Urothelium cell line (cell line): ENCODE results near the gene CLDN5.
A peak's percentile ranks its signal among the peaks of the same experiment; 100 is the strongest.

Source experiments
- DNase-seq: peaks from one replicate; pipeline ENCODE4 v3.0.0; 2011; ENCODE audit warnings: low spot score, mixed read lengths
- FAIRE-seq: peaks from 2 replicates; lab custom pipeline; 2011; peaks lifted over from hg19 to GRCh38; lab: Jason Lieb, UNC

The CLDN5 gene

GRCh38 chr22:19488285-19488684 lies 35.9 kb downstream of the CLDN5 start:
- no peak for FAIRE-seq
- DNase-seq, result no peak

GRCh38 chr22:19483481-19484244 lies 40.5 kb downstream of the CLDN5 start:
- DNase-seq, result no peak
- FAIRE-seq, result no peak

GRCh38 chr22:19482297-19482696 lies 41.9 kb downstream of the CLDN5 start:
- DNase-seq, result no peak
- no peak for FAIRE-seq

GRCh38 chr22:19480789-19481188 lies 43.4 kb downstream of the CLDN5 start:
- DNase-seq, result no peak
- peak; percentile 37 for FAIRE-seq

GRCh38 chr22:19480173-19480568 lies 44.0 kb downstream of the CLDN5 start:
- FAIRE-seq, result no peak

GRCh38 chr22:19479355-19480172 lies 44.6 kb downstream of the CLDN5 start, which contains the start of gene CDC45:
CDC45 (plus strand) TSS chr22:19479920; CDS start chr22:19479969, 49 bp downstream.
- FAIRE-seq (peak; percentile 98), DNase-seq (peak; percentile 99)

More at GRCh38 chr22:19480173-19480568, 44.0 kb downstream of the CLDN5 start:
- no peak for DNase-seq

GRCh38 chr22:19478901-19479354 lies 45.3 kb downstream of the CLDN5 start, which contains the start of gene UFD1:
UFD1 (minus strand) TSS chr22:19479193; CDS start chr22:19479085, 108 bp downstream.
- FAIRE-seq, result peak; percentile 74
- peak; percentile 93 for DNase-seq

GRCh38 chr22:19478045-19478900 lies 45.9 kb downstream of the CLDN5 start:
- FAIRE-seq, result no peak
- DNase-seq, result no peak

- FAIRE-seq (no peak), DNase-seq (no peak)
These were observed 46.7 kb downstream of the CLDN5 start for GRCh38 chr22:19477321-19478044.

- DNase-seq (no peak), FAIRE-seq (no peak)
These were observed 48.2 kb downstream of the CLDN5 start for GRCh38 chr22:19476023-19476422.

GRCh38 chr22:19473578-19473977 lies 50.6 kb downstream of the CLDN5 start:
- DNase-seq (no peak), FAIRE-seq (no peak)
